ENCODE results near the gene CTSA. TPM values are rescaled to one million over a fixed set of nuclear protein-coding genes. Genes with fewer than 3 reads are reported as not detected.

The CTSA gene
- total RNA-seq, 1 donor from 2014 or later: 15.1 TPM

GRCh38 chr20:45935416-45936046 lies 44.4 kb downstream of the CTSA start:
- Mint-ChIP-seq H3K27ac (peak overlapping the region; percentile 69), H3K36me3 (peaks cover 20% of the 10 kb centered on the region)

DNA sequence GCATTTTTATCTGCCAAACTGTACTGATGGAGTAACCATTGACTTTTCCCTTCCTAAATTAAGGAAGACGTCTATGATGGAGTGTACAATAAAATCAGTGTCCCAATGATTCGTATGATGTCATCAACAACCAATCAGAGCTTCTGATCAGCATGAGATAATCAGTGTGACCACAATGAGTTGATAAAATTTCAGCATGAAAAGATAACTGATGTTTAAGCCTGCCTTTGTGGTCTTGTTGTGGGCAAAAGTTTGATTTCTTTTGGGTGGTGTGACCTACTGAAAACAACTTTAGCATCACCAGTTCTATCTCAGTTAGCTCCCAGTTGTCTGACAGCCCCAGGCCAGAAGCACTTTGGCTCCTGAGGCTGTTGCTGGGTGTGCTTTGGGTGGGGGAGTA lies 46.6 kb downstream of the CTSA start:
- no peak for DNase-seq (ENCODE audit: low spot score)
- Histone ChIP-seq H3K4me3 (no peak overlapping the region), H3K36me3 (no peaks in the 10 kb centered on the region), H3K4me1 (peaks cover 21% of the 10 kb centered on the region), H3K27ac (no peak overlapping the region), H3F3A (ENCODE audit: low read depth) (peaks cover 38% of the 10 kb centered on the region), H2AFZ (replicated peaks) (no peak overlapping the region), H3K9me3 (ENCODE audit: low read depth) (no peaks in the 10 kb centered on the region), H3K27me3 (no peaks in the 10 kb centered on the region), H3K4me2 (no peak overlapping the region), H3K79me2 (ENCODE audit: low read depth) (peaks cover 45% of the 10 kb centered on the region), H3K9ac (peak overlapping the region; percentile 22), H4K20me1 (ENCODE audit: low read depth) (peaks cover 37% of the 10 kb centered on the region)
- Mint-ChIP-seq H3K27ac (peak overlapping the region; percentile 73), H3K36me3 (peaks cover 20% of the 10 kb centered on the region), H3K9me3 (no peaks in the 10 kb centered on the region), H3K27me3 (ENCODE audit: insufficient read depth, low read depth) (peaks cover 5% of the 10 kb centered on the region), H3K4me3 (peak overlapping the region; percentile 67), H3K4me1 (peaks cover 27% of the 10 kb centered on the region)
- TF ChIP-seq, protein P1, sequence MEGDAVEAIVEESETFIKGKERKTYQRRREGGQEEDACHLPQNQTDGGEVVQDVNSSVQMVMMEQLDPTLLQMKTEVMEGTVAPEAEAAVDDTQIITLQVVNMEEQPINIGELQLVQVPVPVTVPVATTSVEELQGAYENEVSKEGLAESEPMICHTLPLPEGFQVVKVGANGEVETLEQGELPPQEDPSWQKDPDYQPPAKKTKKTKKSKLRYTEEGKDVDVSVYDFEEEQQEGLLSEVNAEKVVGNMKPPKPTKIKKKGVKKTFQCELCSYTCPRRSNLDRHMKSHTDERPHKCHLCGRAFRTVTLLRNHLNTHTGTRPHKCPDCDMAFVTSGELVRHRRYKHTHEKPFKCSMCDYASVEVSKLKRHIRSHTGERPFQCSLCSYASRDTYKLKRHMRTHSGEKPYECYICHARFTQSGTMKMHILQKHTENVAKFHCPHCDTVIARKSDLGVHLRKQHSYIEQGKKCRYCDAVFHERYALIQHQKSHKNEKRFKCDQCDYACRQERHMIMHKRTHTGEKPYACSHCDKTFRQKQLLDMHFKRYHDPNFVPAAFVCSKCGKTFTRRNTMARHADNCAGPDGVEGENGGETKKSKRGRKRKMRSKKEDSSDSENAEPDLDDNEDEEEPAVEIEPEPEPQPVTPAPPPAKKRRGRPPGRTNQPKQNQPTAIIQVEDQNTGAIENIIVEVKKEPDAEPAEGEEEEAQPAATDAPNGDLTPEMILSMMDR (IDR thresholded peaks at IDR 0.05): no peak

More at GRCh38 chr20:45935416-45936046, 44.4 kb downstream of the CTSA start:
- no peak for DNase-seq (ENCODE audit: low spot score)
- peak overlapping the region; percentile 99 for H3K4me3 ChIP-seq
- H3F3A ChIP-seq (ENCODE audit: low read depth): peaks cover 43% of the 10 kb centered on the region
- TF ChIP-seq EZH2 (IDR thresholded peaks at IDR 0.05): no peak
- no peak overlapping the region for H3K27ac ChIP-seq
- peak overlapping the region; percentile 42 for H2AFZ ChIP-seq (replicated peaks)
- H3K27me3 ChIP-seq: no peaks in the 10 kb centered on the region
- H3K9me3 ChIP-seq (ENCODE audit: low read depth): no peaks in the 10 kb centered on the region
- peaks cover 37% of the 10 kb centered on the region for H4K20me1 ChIP-seq (ENCODE audit: low read depth)
- peaks cover 53% of the 10 kb centered on the region for H3K79me2 ChIP-seq (ENCODE audit: low read depth)
- H3K4me2 ChIP-seq: peak overlapping the region; percentile 84
- no peaks in the 10 kb centered on the region for H3K36me3 ChIP-seq
- H3K27me3 Mint-ChIP-seq (ENCODE audit: insufficient read depth, low read depth): peaks cover 5% of the 10 kb centered on the region
- peaks cover 21% of the 10 kb centered on the region for H3K4me1 ChIP-seq
- H3K4me3 Mint-ChIP-seq: peak overlapping the region; percentile 91
- no peaks in the 10 kb centered on the region for H3K9me3 Mint-ChIP-seq
- peak overlapping the region; percentile 57 for H3K9ac ChIP-seq
- H3K4me1 Mint-ChIP-seq: peaks cover 29% of the 10 kb centered on the region

GRCh38 chr20:45938727-45939438 lies 47.7 kb downstream of the CTSA start:
- Histone ChIP-seq H3F3A (ENCODE audit: low read depth) (peaks cover 35% of the 10 kb centered on the region), H3K27me3 (no peaks in the 10 kb centered on the region), H3K36me3 (no peaks in the 10 kb centered on the region), H2AFZ (replicated peaks) (no peak overlapping the region), H3K9me3 (ENCODE audit: low read depth) (no peaks in the 10 kb centered on the region), H3K27ac (no peak overlapping the region), H3K4me1 (peaks cover 12% of the 10 kb centered on the region), H3K79me2 (ENCODE audit: low read depth) (peaks cover 34% of the 10 kb centered on the region), H4K20me1 (ENCODE audit: low read depth) (peaks cover 29% of the 10 kb centered on the region), H3K4me3 (no peak overlapping the region), H3K4me2 (peak overlapping the region; percentile 30), H3K9ac (no peak overlapping the region)
- Mint-ChIP-seq H3K27ac (peak overlapping the region; percentile 24), H3K27me3 (ENCODE audit: insufficient read depth, low read depth) (peaks cover 3% of the 10 kb centered on the region), H3K4me3 (no peak overlapping the region), H3K9me3 (no peaks in the 10 kb centered on the region), H3K36me3 (peaks cover 22% of the 10 kb centered on the region), H3K4me1 (peaks cover 23% of the 10 kb centered on the region)
- DNase-seq (ENCODE audit: low spot score): peak; percentile 15
- TF ChIP-seq EZH2 (IDR thresholded peaks at IDR 0.05): no peak
- TF ChIP-seq EZH2phosphoT487 (IDR thresholded peaks at IDR 0.05): no peak
- TF ChIP-seq, protein P1 (IDR thresholded peaks at IDR 0.05): no peak

DNA sequence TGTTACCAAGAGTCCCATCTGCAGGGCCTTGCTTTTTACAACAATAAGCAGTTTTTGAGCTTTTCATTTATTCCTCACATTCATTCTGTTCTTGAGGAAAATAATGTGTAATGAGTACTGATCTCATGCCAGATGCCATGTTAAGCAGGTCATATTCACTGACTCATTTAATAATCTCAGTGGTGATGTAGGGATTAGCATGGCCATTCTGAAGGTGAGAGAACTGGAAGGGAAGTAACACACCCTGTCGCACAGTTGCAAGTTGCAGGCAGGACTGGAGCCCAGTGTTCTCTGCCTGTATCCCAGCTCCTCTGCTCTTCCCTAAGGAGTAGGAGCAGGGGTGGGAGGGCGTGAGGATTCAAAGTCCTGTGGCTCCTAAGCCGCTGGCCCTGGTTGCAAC lies 48.9 kb downstream of the CTSA start:
- no peak overlapping the region for H3K4me3 ChIP-seq
- no peaks in the 10 kb centered on the region for H3K9me3 Mint-ChIP-seq
- H3K4me1 ChIP-seq: peaks cover 12% of the 10 kb centered on the region
- H3K9me3 ChIP-seq (ENCODE audit: low read depth): no peaks in the 10 kb centered on the region
- no peak overlapping the region for H2AFZ ChIP-seq (replicated peaks)
- H3K4me3 Mint-ChIP-seq: no peak overlapping the region
- no peak overlapping the region for H3K27ac ChIP-seq
- TF ChIP-seq EZH2phosphoT487 (IDR thresholded peaks at IDR 0.05) (no peak), EZH2 (IDR thresholded peaks at IDR 0.05) (no peak)
- TF ChIP-seq, protein P1 (IDR thresholded peaks at IDR 0.05): no peak
- H3K27ac Mint-ChIP-seq: no peak overlapping the region
- H3F3A ChIP-seq (ENCODE audit: low read depth): peaks cover 25% of the 10 kb centered on the region
- H4K20me1 ChIP-seq (ENCODE audit: low read depth): peaks cover 29% of the 10 kb centered on the region
- H3K4me1 Mint-ChIP-seq: peaks cover 22% of the 10 kb centered on the region
- H3K79me2 ChIP-seq (ENCODE audit: low read depth): peaks cover 29% of the 10 kb centered on the region
- no peaks in the 10 kb centered on the region for H3K36me3 ChIP-seq
- no peaks in the 10 kb centered on the region for H3K27me3 ChIP-seq
- H3K4me2 ChIP-seq: no peak overlapping the region
- H3K27me3 Mint-ChIP-seq (ENCODE audit: insufficient read depth, low read depth): peaks cover 3% of the 10 kb centered on the region
- DNase-seq (ENCODE audit: low spot score): no peak
- peaks cover 34% of the 10 kb centered on the region for H3K36me3 Mint-ChIP-seq
- no peak overlapping the region for H3K9ac ChIP-seq

All from neural progenitor cell (in vitro differentiated cells).